ENCODE data around the gene SDHAF1. TPM values are rescaled to one million over a fixed set of nuclear protein-coding genes. Genes with fewer than 3 reads are reported as not detected.

The SDHAF1 gene
- total RNA-seq, 2 donors from 2014 or later = 30.8 to 34.9 TPM

- Histone ChIP-seq H3K27me3 (no peaks in the 10 kb centered on the region), H3K4me1 (peaks cover 0 to 31% of the 10 kb centered on the region in 2 donors), H3K4me3 (peak overlapping the region; percentile 34 to 52), H3K36me3 (no peaks in the 10 kb centered on the region), H3K27ac (peak overlapping the region in 1 of 2 donors; percentile 54), H3K9me3 (no peaks in the 10 kb centered on the region)
- DNase-seq (ENCODE audit: low spot score) = no peak
- TF ChIP-seq CTCF (IDR thresholded peaks at IDR 0.05) = no peak
Measured at GRCh38 chr19:36009633-36010379, 14.8 kb downstream of the SDHAF1 start.

DNA sequence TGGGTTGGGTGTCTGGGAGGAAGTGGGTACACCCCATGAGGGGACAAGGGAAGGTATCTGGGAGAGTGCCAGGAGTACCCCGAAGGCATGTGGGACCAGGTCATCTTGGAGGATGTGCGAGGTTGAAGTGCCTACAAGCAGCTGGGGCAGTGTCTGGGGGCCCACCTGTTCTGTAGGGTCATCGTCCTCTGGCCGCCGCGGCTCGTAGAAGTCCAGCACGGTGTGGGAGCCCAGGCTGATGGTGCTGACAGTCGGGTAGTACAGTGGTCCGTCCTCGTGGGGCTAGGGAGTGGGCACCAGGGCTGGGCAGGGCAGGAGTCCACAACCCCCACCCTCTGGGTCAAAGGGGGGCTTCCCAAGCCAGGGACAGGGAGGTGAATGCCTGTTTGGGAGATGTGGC, 15.4 kb downstream of the SDHAF1 start:
- Histone ChIP-seq H3K27ac (no peak overlapping the region), H3K9me3 (no peaks in the 10 kb centered on the region), H3K4me1 (peaks cover 0 to 32% of the 10 kb centered on the region in 2 donors), H3K36me3 (no peaks in the 10 kb centered on the region), H3K4me3 (no peak overlapping the region), H3K27me3 (no peaks in the 10 kb centered on the region)
- DNase-seq (ENCODE audit: low spot score) = no peak
- no peak for TF ChIP-seq CTCF (IDR thresholded peaks at IDR 0.05)

GRCh38 chr19:36013280-36014011, 18.5 kb downstream of the SDHAF1 start:
- peaks cover 0 to 30% of the 10 kb centered on the region in 2 donors for H3K4me1 ChIP-seq
- no peaks in the 10 kb centered on the region for H3K9me3 ChIP-seq
- peak overlapping the region; percentile 72 to 79 for H3K4me3 ChIP-seq
- H3K36me3 ChIP-seq = no peaks in the 10 kb centered on the region
- no peak for DNase-seq (ENCODE audit: low spot score)
- no peak for TF ChIP-seq CTCF (IDR thresholded peaks at IDR 0.05)
- no peaks in the 10 kb centered on the region for H3K27me3 ChIP-seq
- H3K27ac ChIP-seq = peak overlapping the region; percentile 83 to 86

GRCh38 chr19:36014012-36014924, 19.3 kb downstream of the SDHAF1 start, which contains the start of gene ALKBH6:
TSS of gene ALKBH6 (minus strand) at chr19:36014213. CDS start at chr19:36013397, 816 bp downstream.
- H3K4me3 ChIP-seq = peak within 1 kb of the TSS; percentile 72 to 79
- no peaks in the 10 kb centered on the region for H3K36me3 ChIP-seq
- peaks cover 0 to 22% of the 10 kb centered on the region in 2 donors for H3K4me1 ChIP-seq
- no peak for TF ChIP-seq CTCF (IDR thresholded peaks at IDR 0.05)
- H3K27me3 ChIP-seq = no peaks in the 10 kb centered on the region
- no peaks in the 10 kb centered on the region for H3K9me3 ChIP-seq
- DNase-seq (ENCODE audit: low spot score) = peak; percentile 100
- H3K27ac ChIP-seq = peak within 1 kb of the TSS; percentile 83 to 86

GRCh38 chr19:36019061-36019670, 24.2 kb downstream of the SDHAF1 start:
- peaks cover 0 to 6% of the 10 kb centered on the region in 2 donors for H3K4me1 ChIP-seq
- no peak for TF ChIP-seq CTCF (IDR thresholded peaks at IDR 0.05)
- H3K36me3 ChIP-seq = no peaks in the 10 kb centered on the region
- no peak for DNase-seq (ENCODE audit: low spot score)
- H3K9me3 ChIP-seq = no peaks in the 10 kb centered on the region
- H3K27me3 ChIP-seq = no peaks in the 10 kb centered on the region
- no peak overlapping the region for H3K4me3 ChIP-seq
- H3K27ac ChIP-seq = no peak overlapping the region

Data from right atrium auricular region (tissue), 2 donors.